ENCODE data around the gene TBL1Y. TPM values are rescaled to one million over a fixed set of nuclear protein-coding genes. Genes with fewer than 3 reads are reported as not detected.

Gene TBL1Y
- polyA plus RNA-seq, 1 experiment, result not detected

DNA sequence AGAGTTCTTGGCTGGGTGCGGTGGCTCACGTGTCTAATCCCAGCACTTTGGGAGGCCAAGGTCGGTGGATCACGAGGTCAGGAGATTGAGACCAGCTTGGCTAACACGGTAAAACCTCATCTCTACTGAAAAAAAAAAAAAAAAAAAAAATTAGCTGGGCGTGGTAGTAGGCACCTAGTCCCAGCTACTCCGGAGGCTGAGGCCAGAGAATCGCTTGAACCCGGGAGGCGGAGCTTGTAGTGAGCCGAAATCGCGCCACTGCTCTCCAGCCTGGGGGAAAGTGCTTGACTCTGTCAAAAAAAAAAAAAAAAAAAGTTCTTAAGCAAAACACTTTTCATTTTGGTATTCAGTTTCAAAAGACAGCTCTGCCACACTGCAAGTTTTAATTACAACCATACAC, 37.9 kb downstream of the TBL1Y start:
- ChIA-PET CTCF (no interaction called here), POLR2A (no interaction called here)
- no peaks in the 10 kb centered on the region for H3K27me3 ChIP-seq (ENCODE audit: control insufficient read depth, insufficient read depth, low read length)
- TF ChIP-seq, protein P1, sequence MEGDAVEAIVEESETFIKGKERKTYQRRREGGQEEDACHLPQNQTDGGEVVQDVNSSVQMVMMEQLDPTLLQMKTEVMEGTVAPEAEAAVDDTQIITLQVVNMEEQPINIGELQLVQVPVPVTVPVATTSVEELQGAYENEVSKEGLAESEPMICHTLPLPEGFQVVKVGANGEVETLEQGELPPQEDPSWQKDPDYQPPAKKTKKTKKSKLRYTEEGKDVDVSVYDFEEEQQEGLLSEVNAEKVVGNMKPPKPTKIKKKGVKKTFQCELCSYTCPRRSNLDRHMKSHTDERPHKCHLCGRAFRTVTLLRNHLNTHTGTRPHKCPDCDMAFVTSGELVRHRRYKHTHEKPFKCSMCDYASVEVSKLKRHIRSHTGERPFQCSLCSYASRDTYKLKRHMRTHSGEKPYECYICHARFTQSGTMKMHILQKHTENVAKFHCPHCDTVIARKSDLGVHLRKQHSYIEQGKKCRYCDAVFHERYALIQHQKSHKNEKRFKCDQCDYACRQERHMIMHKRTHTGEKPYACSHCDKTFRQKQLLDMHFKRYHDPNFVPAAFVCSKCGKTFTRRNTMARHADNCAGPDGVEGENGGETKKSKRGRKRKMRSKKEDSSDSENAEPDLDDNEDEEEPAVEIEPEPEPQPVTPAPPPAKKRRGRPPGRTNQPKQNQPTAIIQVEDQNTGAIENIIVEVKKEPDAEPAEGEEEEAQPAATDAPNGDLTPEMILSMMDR (IDR thresholded peaks at IDR 0.05; ENCODE audit: insufficient read depth, low read depth, low read length), result no peak
- H3K4me3 ChIP-seq (ENCODE audit: low read depth, low read length), result no peak overlapping the region
- DNase-seq (ENCODE audit: low read depth), result no peak
- H3K36me3 ChIP-seq (ENCODE audit: control insufficient read depth, insufficient read depth, low read length), result no peaks in the 10 kb centered on the region

DNA sequence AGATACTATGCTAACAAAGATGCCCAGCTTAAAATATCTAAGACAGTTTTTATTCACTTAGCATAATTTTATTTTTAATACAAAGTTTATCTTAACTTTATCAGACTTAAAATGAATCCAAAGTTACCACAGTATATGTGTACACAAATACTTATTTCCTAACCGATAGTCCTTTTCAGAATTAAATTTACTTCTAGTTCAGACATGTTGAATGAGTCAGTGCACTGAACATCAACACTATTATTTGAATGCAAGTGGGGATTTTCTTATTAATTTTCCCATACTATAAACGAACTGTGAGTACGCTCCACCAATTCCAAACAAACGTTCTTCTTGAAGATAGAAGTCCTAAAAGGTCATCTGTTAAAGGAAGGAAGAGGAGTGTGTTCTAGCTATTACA, 39.5 kb downstream of the TBL1Y start:
- DNase-seq (ENCODE audit: low read depth), result no peak
- TF ChIP-seq, protein P1 (IDR thresholded peaks at IDR 0.05; ENCODE audit: insufficient read depth, low read depth, low read length), result no peak
- Histone ChIP-seq H3K4me3 (ENCODE audit: low read depth, low read length) (no peak overlapping the region), H3K27me3 (ENCODE audit: control insufficient read depth, insufficient read depth, low read length) (no peaks in the 10 kb centered on the region), H3K36me3 (ENCODE audit: control insufficient read depth, insufficient read depth, low read length) (no peaks in the 10 kb centered on the region)
- ChIA-PET CTCF (no interaction called here), POLR2A (no interaction called here)

DNA sequence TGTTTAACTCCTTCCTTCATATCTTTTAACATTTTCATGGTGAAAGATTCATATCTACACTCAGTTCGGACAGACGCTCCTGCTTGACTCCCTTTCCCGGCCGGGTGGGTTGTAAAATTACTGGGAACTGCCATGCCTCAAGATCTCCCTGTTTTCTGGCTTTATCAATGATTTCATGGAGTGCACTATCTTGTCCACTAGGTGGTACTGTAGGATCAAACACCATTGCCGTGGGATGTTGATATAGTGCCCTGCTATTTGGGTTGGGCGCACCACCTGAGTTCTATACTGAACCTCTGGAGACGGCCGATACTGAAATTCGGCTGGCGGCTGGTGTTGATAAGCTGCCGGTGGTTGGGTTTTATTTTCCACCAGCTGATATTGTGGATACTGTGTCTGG, 54.2 kb downstream of the TBL1Y start:
- no peaks in the 10 kb centered on the region for H3K36me3 ChIP-seq (ENCODE audit: control insufficient read depth, insufficient read depth, low read length)
- ChIA-PET CTCF (interaction anchor here (0.6 to 1.6 kb wide), 3 partner anchors 10 to 1575 kb away, joined by 3 to 5 read pairs (median 4); no protein-coding TSS in a partner anchor), POLR2A (no interaction called here)
- DNase-seq (ENCODE audit: low read depth), result no peak
- TF ChIP-seq, protein P1 (IDR thresholded peaks at IDR 0.05; ENCODE audit: insufficient read depth, low read depth, low read length), result peak; percentile 54
- no peaks in the 10 kb centered on the region for H3K27me3 ChIP-seq (ENCODE audit: control insufficient read depth, insufficient read depth, low read length)
- H3K4me3 ChIP-seq (ENCODE audit: low read depth, low read length), result no peak overlapping the region

DNA sequence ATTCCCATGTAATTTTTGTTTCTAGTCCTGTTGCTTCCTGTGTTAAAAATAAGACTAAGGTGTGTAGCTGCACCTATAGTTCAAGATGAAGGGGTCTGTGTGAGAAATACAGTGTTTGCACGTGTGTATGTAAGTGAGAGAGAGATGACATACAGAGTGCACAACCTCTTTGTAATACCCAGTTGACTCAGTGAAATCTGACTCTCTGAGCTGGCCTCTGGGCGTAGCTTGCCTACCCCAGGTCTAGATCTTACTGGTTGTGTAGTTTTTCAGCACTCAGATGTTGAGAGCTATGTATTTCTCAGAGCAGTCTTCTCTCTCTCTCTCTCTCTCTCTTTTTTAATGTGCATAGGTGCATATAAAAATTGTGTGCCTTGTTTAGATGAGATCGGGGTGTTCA, 56.0 kb downstream of the TBL1Y start:
- CTCF ChIA-PET, result interaction anchor here (0.9 to 1.6 kb wide), 2 partner anchors 9 to 119 kb away, joined by 5 to 6 read pairs; no protein-coding TSS in a partner anchor
- TF ChIP-seq, protein P1 (IDR thresholded peaks at IDR 0.05; ENCODE audit: insufficient read depth, low read depth, low read length), result no peak
- POLR2A ChIA-PET, result no interaction called here
- no peaks in the 10 kb centered on the region for H3K36me3 ChIP-seq (ENCODE audit: control insufficient read depth, insufficient read depth, low read length)
- H3K4me3 ChIP-seq (ENCODE audit: low read depth, low read length), result no peak overlapping the region
- no peak for DNase-seq (ENCODE audit: low read depth)
- no peaks in the 10 kb centered on the region for H3K27me3 ChIP-seq (ENCODE audit: control insufficient read depth, insufficient read depth, low read length)

DNA sequence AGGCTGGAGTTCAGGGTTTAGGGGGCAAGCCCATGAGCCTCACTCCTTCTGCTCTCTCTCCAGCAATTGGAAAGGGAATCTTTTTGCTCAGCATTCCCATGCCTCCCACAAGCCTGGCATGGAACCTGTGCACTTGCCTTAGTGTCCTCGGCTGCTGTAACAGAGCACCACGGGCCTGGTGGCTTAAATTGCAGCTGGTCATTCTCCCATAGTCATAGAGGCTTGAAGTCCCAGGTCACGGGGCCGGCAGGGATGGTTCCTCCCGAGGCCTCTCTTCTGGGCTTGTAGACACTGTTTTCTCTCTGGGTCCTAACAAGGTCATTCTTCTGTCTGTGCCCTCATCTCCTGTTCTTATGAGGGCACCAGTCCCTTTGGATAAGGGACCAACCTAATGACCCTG, 57.2 kb downstream of the TBL1Y start:
- DNase-seq (ENCODE audit: low read depth), result no peak
- TF ChIP-seq, protein P1 (IDR thresholded peaks at IDR 0.05; ENCODE audit: insufficient read depth, low read depth, low read length), result no peak
- POLR2A ChIA-PET, result no interaction called here
- Histone ChIP-seq H3K36me3 (ENCODE audit: control insufficient read depth, insufficient read depth, low read length) (no peaks in the 10 kb centered on the region), H3K4me3 (ENCODE audit: low read depth, low read length) (no peak overlapping the region), H3K27me3 (ENCODE audit: control insufficient read depth, insufficient read depth, low read length) (no peaks in the 10 kb centered on the region)
- CTCF ChIA-PET, result interaction anchor here (0.8 kb wide), 1 partner anchor 26 kb away, joined by 3 read pairs; no protein-coding TSS in a partner anchor

Data from BJ (cell line).